Activated CD8-positive, alpha-beta T cell treated with anti-CD3 and anti-CD28 coated beads for 36 hours (primary cell): Measurements from ENCODE around the gene CMTM7. TPM values are rescaled to one million over a fixed set of nuclear protein-coding genes. Genes with fewer than 3 reads are reported as not detected.

Experiments
- ATAC-seq: fragments of 200-7000 bp; cut with Tn5 transposase; one replicate; pipeline ENCODE4 v1.10.0; 2021; ENCODE audit warnings: mild to moderate bottlenecking, moderate library complexity
- CTCF ChIA-PET: fragments of 350-600 bp; sonication (Branson Sonifier 250); formaldehyde crosslinking; loops from one replicate; lab custom pipeline; 2021; ENCODE audit warnings: antibody characterized with exemption; lab: Charles Lee
- POLR2A ChIA-PET: fragments of 350-600 bp; sonication (Branson Sonifier 250); formaldehyde crosslinking; loops from one replicate; lab custom pipeline; 2021; ENCODE audit warnings: antibody characterized with exemption; lab: Charles Lee
- DNase-seq: peaks from one replicate; pipeline ENCODE4 v3.0.0-alpha.2; 2020
- H3K27ac Mint-ChIP-seq: one replicate; pipeline ENCODE4 v1.8.0; 2021; ENCODE audit warnings: mild to moderate bottlenecking, mixed read lengths
- H3K27me3 Mint-ChIP-seq: one replicate; pipeline ENCODE4 v1.8.0; 2021; ENCODE audit warnings: mixed read lengths
- H3K36me3 Mint-ChIP-seq: one replicate; pipeline ENCODE4 v1.8.0; 2021; ENCODE audit warnings: low read depth, mixed read lengths
- H3K4me1 Mint-ChIP-seq: one replicate; pipeline ENCODE4 v1.8.0; 2021; ENCODE audit warnings: low read depth, mixed read lengths
- H3K4me3 Mint-ChIP-seq: one replicate; pipeline ENCODE4 v1.8.0; 2021; ENCODE audit warnings: mild to moderate bottlenecking, moderate library complexity, mixed read lengths
- H3K9me3 Mint-ChIP-seq: one replicate; pipeline ENCODE4 v1.8.0; 2021; ENCODE audit warnings: mixed read lengths
- CTCF ChIP-seq: fragments of 200-600 bp; IDR thresholded peaks from one replicate; pipeline ENCODE4 v1.8.0; 2022; ENCODE audit warnings: antibody characterized with exemption, mild to moderate bottlenecking
- intact Hi-C: fragments of 100-400 bp; cut with micrococcal nuclease; formaldehyde crosslinking; loops from one replicate; pipeline ENCODE4 v1.10.0; 2022
- total RNA-seq, 2 experiments: library from RNA; stranded (reverse); gene quantifications; one replicate each; pipeline ENCODE4 v1.2.3, GENCODE V29; 2021

The CMTM7 gene
- total RNA-seq, 2 experiments from 2014 or later: 36.1 to 37.2 TPM

DNA sequence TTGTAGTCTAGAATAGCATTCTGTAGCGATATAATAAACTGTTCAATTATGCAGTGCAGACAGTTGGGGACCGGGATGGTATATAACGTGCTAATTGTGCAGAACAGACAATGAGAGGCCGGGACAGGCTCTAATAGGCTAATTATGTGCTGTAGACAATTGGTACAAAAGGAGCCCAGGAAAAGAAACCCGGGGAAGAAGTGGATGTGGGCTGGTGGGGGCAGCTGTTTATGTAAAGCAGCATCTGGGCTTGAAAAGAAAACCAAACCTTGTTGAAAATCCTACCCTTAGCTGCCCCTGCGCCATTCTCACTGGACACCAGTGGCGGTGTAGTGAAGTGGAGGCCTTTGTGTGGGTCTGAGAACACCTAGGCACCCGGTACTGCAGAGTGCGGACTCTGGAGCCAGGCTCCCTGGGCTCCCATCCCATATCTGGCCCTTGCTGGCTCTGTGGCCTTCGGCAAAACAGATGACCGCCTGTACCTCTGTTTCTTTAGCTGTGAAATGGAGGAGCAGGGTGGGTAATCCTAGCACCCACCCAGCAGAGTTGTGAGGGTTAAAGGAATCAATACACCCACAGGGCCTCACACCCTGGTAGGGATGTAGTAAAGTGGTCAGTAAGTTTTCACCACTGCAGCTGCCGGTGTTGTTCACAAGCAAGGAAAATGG is 59.5 kb downstream of the CMTM7 start:
- ChIA-PET POLR2A (interaction anchor here (1.0 to 1.4 kb wide), 3 partner anchors 18 to 51 kb away, joined by 3 to 4 read pairs (median 3); no protein-coding TSS in a partner anchor), CTCF (interaction anchor here (1.1 to 1.2 kb wide), 2 partner anchors 47 to 76 kb away, joined by 3 read pairs; no protein-coding TSS in a partner anchor)
- ATAC-seq (no peak), DNase-seq (no peak)
- intact Hi-C loops: no loop called here
- Mint-ChIP-seq H3K27me3 (no peaks in the 10 kb centered on the region), H3K36me3 (peaks cover 41% of the 10 kb centered on the region), H3K9me3 (peaks cover 1% of the 10 kb centered on the region), H3K4me1 (peaks cover 43% of the 10 kb centered on the region), H3K27ac (no peak overlapping the region), H3K4me3 (no peak overlapping the region)
- no peak for TF ChIP-seq CTCF

DNA sequence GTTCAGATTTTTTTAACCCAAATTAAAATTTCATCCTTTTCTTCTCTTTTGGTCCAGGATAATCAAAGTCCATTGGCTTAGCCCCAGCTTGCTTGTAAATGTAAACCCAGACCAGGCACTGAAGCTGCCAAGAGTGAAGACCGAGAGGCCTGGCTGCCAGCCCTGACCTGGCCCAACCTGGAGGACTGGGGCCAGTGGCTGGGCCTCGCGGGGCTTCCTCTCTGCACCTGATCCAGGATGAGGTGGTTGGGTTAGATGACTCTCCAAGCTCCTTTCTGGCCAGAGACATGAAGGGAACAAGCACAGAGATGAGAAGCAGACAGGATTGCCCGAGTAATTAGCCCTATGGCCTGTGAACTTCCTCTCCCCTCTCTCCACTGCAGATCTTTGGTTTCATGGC is 60.4 kb downstream of the CMTM7 start:
- no peak for DNase-seq
- no peak overlapping the region for H3K4me3 Mint-ChIP-seq
- H3K9me3 Mint-ChIP-seq: peaks cover 1% of the 10 kb centered on the region
- peaks cover 32% of the 10 kb centered on the region for H3K36me3 Mint-ChIP-seq
- intact Hi-C loops: no loop called here
- no peak for ATAC-seq
- POLR2A ChIA-PET: interaction anchor here (1.3 kb wide), 1 partner anchor 19 kb away, joined by 3 read pairs; no protein-coding TSS in a partner anchor
- no peak overlapping the region for H3K27ac Mint-ChIP-seq
- no peaks in the 10 kb centered on the region for H3K27me3 Mint-ChIP-seq
- H3K4me1 Mint-ChIP-seq: peaks cover 43% of the 10 kb centered on the region
- TF ChIP-seq CTCF: no peak
- CTCF ChIA-PET: no interaction called here

DNA sequence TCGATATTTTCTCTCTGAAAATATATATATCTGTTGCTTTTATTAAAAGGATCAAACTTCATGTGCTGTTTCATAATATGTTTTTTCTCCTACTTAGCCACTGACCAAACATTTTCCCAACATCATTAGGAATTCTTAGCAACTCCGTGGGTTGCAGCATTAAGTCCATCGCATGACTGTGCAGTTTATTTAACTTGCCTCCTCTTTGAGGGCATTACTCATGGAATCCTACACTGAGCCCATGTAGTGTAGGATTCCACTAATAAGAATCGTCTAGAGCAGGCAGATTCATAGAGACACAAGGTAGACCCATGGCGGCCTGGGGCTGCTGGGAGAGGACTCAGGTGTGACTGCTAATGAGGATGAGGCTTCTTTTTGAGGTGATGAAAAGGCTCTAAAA is 61.7 kb downstream of the CMTM7 start:
- ATAC-seq (no peak), DNase-seq (no peak)
- ChIA-PET POLR2A (no interaction called here), CTCF (no interaction called here)
- peaks cover 43% of the 10 kb centered on the region for H3K4me1 Mint-ChIP-seq
- no peaks in the 10 kb centered on the region for H3K27me3 Mint-ChIP-seq
- H3K9me3 Mint-ChIP-seq: no peaks in the 10 kb centered on the region
- H3K4me3 Mint-ChIP-seq: no peak overlapping the region
- TF ChIP-seq CTCF: no peak
- H3K27ac Mint-ChIP-seq: no peak overlapping the region
- intact Hi-C loops: no loop called here
- peaks cover 28% of the 10 kb centered on the region for H3K36me3 Mint-ChIP-seq

DNA sequence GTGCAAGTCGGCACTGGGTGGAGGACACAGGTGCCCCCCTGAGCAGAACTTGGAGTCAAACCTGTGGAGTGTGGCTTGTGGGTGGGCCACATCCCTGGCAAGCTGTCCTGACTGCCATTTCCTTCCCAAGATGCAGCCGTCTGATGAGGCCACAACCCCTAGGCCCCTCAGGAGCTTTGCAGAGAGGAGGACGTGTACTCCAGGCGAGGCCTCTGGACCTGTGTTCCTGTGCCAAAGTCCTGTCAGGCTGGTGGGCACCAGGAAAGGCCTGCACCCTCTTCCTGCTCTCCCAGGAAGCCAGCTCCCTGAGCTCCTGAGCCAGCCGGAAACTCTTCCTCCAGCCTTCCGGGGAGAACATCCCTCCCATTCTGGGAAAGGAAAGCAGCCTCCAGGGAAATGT is 62.5 kb downstream of the CMTM7 start:
- ChIA-PET POLR2A (interaction anchor here (1.7 to 1.8 kb wide), 2 partner anchors 21 to 34 kb away, joined by 6 to 8 read pairs; no protein-coding TSS in a partner anchor), CTCF (interaction anchor here (1.0 to 4.4 kb wide), 3 partner anchors 14 to 21 kb away, joined by 3 to 38 read pairs (median 5); no protein-coding TSS in a partner anchor)
- Mint-ChIP-seq H3K27me3 (no peaks in the 10 kb centered on the region), H3K4me1 (peaks cover 42% of the 10 kb centered on the region), H3K36me3 (peaks cover 26% of the 10 kb centered on the region), H3K4me3 (no peak overlapping the region), H3K27ac (peak overlapping the region; percentile 6), H3K9me3 (no peaks in the 10 kb centered on the region)
- DNase-seq (no peak), ATAC-seq (no peak)
- TF ChIP-seq CTCF: no peak
- intact Hi-C loops: no loop called here
